HepG2 (cell line): ENCODE results near the gene NINJ2. TPM values are rescaled to one million over a fixed set of nuclear protein-coding genes. Genes with fewer than 3 reads are reported as not detected.

Source experiments
- HDAC1 ChIP-seq: sonication (generic); formaldehyde crosslinking; IDR thresholded peaks from 2 replicates; pipeline ENCODE4 v1.5.1; 2020; ENCODE audit warnings: mild to moderate bottlenecking, missing genetic modification reagents
- MED13 ChIP-seq: sonication (generic); formaldehyde crosslinking; IDR thresholded peaks from 2 replicates; pipeline ENCODE4 v1.5.0; 2020; ENCODE audit warnings: missing genetic modification reagents
- NFE2L1 ChIP-seq: sonication (generic); formaldehyde crosslinking; IDR thresholded peaks from 2 replicates; pipeline ENCODE4 v1.4.0; 2020; ENCODE audit warnings: missing genetic modification reagents, mild to moderate bottlenecking, borderline replicate concordance
- PCBP2 ChIP-seq: fragments of 200-400 bp; formaldehyde crosslinking; optimal IDR thresholded peaks from 2 replicates; pipeline ENCODE3; 2018; ENCODE audit warnings: low read length, low read depth; ENCODE audit not compliant: poor library complexity, severe bottlenecking
- TBX2 ChIP-seq: sonication (generic); formaldehyde crosslinking; IDR thresholded peaks from 2 replicates; pipeline ENCODE4 v1.5.0; 2020; ENCODE audit warnings: missing genetic modification reagents, mild to moderate bottlenecking, borderline replicate concordance
- YEATS4 ChIP-seq: sonication (generic); formaldehyde crosslinking; IDR thresholded peaks from 2 replicates; pipeline ENCODE4 v1.4.0; 2020; ENCODE audit warnings: missing genetic modification reagents, borderline replicate concordance
- ZNF34 ChIP-seq: sonication (generic); formaldehyde crosslinking; IDR thresholded peaks from 2 replicates; pipeline ENCODE4 v1.4.0; 2020; ENCODE audit warnings: mild to moderate bottlenecking, missing genetic modification reagents, borderline replicate concordance
- ZNF577 ChIP-seq: sonication (generic); formaldehyde crosslinking; IDR thresholded peaks from 2 replicates; pipeline ENCODE4 v1.4.0; 2020; ENCODE audit warnings: mild to moderate bottlenecking, low read depth, missing genetic modification reagents, borderline replicate concordance
- ZNF792 ChIP-seq: IDR thresholded peaks from 2 replicates; pipeline ENCODE4 v1.6.1; 2016
- polyA plus RNA-seq, 8 experiments: library from polyadenylated mRNA; depleted of rRNA in 3 of 8; stranded (reverse) in 7 of 8; unstranded in 1 of 8; fragments of >200 nt; fragmentation: Illumina TruSeq in 4 of 8; extraction: Trizol in 4 of 8; gene quantifications; 2 replicates each; pipeline versions ENCODE4 v1.2.1 to v1.2.3, GENCODE V29; 2011 to 2016; ENCODE audit warnings: low read depth in 4 of 8, missing spikeins in 1 of 8, mixed read lengths in 1 of 8; ENCODE audit not compliant: insufficient read depth in 1 of 8
- total RNA-seq, 5 experiments: library from RNA; depleted of rRNA; stranded (reverse); fragments of >200 nt; fragmentation: Illumina TruSeq; extraction: Trizol; gene quantifications; 2 replicates each; pipeline ENCODE4 v1.2.3, GENCODE V29; 2016; ENCODE audit warnings: low read depth in 1 of 5
- TF ChIP-seq, protein P1 (sequence below): sonication (generic); formaldehyde crosslinking; IDR thresholded peaks from 2 replicates; pipeline ENCODE4 v1.8.0; 2022; ENCODE audit warnings: mild to moderate bottlenecking, missing genetic modification reagents
- TF ChIP-seq, protein P2 (sequence below): sonication (generic); formaldehyde crosslinking; IDR thresholded peaks from 2 replicates; pipeline ENCODE4 v1.8.0; 2022; ENCODE audit warnings: missing genetic modification reagents, mild to moderate bottlenecking, borderline replicate concordance
- TF ChIP-seq, protein P3 (sequence below): sonication (generic); formaldehyde crosslinking; IDR thresholded peaks from 2 replicates; pipeline ENCODE4 v1.8.1; 2022; ENCODE audit warnings: mild to moderate bottlenecking, missing genetic modification reagents
- TF ChIP-seq, protein P4 (sequence below): sonication (generic); formaldehyde crosslinking; IDR thresholded peaks from 2 replicates; pipeline ENCODE4 v1.5.1; 2020; ENCODE audit warnings: missing genetic modification reagents, mild to moderate bottlenecking, borderline replicate concordance
- TF ChIP-seq, protein P5 (sequence below): sonication (generic); formaldehyde crosslinking; IDR thresholded peaks from 2 replicates; pipeline ENCODE4 v1.4.0; 2020; ENCODE audit warnings: missing genetic modification reagents, borderline replicate concordance

The NINJ2 gene
- total and polyA plus RNA-seq, 2 of the 13 experiments (the other 11 are each of a cell fraction or from before 2014, with no cell fraction given), result 0.62 to 3.8 TPM

DNA sequence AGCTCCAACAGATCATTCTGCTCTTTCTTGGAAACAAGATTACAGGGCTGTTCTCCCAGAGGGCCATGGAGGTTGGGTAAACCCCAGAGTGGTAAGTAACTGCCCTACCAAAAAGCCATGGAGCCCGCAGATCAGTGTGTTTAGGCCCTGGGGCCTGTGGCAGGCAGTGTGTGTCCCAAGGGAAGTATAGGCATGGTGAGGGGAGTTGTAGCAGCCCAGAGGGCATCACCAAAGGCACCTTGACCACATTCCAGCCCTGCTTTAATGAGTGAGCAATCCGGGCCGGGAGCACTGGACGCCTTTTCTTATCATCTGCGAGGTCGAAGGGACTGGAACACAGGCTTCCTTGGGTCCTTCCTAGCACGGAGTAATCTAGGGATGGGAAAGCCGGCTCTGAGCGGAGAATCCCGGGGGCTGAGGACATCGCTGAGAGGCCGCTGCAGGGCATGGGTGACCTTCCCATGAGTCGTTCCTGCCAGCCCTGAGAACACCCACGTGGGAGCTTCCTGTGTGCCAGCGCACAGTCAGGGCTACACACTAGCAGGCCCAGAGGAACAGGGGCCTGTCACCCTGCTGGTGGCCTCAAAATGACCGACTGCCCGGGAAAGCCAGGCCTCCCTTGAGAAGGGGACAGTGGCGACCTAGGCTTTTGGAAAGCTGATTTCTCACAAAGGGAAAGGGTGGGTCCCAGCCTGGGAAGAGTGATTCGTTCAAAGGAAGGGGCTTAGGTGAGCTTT is 91.3 kb downstream of the NINJ2 start (continued):
- TF ChIP-seq, protein P1, sequence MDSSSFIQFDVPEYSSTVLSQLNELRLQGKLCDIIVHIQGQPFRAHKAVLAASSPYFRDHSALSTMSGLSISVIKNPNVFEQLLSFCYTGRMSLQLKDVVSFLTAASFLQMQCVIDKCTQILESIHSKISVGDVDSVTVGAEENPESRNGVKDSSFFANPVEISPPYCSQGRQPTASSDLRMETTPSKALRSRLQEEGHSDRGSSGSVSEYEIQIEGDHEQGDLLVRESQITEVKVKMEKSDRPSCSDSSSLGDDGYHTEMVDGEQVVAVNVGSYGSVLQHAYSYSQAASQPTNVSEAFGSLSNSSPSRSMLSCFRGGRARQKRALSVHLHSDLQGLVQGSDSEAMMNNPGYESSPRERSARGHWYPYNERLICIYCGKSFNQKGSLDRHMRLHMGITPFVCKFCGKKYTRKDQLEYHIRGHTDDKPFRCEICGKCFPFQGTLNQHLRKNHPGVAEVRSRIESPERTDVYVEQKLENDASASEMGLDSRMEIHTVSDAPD (CRISPR knock-in tag), result 0 out of 2 replicates have a peak, but pooled peaks have one; percentile 40
- TF ChIP-seq, protein P2, sequence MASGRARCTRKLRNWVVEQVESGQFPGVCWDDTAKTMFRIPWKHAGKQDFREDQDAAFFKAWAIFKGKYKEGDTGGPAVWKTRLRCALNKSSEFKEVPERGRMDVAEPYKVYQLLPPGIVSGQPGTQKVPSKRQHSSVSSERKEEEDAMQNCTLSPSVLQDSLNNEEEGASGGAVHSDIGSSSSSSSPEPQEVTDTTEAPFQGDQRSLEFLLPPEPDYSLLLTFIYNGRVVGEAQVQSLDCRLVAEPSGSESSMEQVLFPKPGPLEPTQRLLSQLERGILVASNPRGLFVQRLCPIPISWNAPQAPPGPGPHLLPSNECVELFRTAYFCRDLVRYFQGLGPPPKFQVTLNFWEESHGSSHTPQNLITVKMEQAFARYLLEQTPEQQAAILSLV (CRISPR knock-in tag), result no peak
- TF ChIP-seq HDAC1 (no peak), PCBP2 (no peak), YEATS4 (CRISPR knock-in tag) (peak; percentile 23; the same call in 1 of the 2 replicates), TBX2 (CRISPR knock-in tag) (no peak), ZNF34 (no peak), MED13 (CRISPR knock-in tag) (no peak), ZNF792 (CRISPR knock-in tag) (no peak; the same call in 1 of the 2 replicates), NFE2L1 (0 out of 2 replicates have a peak, but pooled peaks have one; percentile 39), ZNF577 (CRISPR knock-in tag) (no peak)
- TF ChIP-seq, protein P3, sequence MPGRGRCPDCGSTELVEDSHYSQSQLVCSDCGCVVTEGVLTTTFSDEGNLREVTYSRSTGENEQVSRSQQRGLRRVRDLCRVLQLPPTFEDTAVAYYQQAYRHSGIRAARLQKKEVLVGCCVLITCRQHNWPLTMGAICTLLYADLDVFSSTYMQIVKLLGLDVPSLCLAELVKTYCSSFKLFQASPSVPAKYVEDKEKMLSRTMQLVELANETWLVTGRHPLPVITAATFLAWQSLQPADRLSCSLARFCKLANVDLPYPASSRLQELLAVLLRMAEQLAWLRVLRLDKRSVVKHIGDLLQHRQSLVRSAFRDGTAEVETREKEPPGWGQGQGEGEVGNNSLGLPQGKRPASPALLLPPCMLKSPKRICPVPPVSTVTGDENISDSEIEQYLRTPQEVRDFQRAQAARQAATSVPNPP (CRISPR knock-in tag), result no peak
- TF ChIP-seq, protein P4, sequence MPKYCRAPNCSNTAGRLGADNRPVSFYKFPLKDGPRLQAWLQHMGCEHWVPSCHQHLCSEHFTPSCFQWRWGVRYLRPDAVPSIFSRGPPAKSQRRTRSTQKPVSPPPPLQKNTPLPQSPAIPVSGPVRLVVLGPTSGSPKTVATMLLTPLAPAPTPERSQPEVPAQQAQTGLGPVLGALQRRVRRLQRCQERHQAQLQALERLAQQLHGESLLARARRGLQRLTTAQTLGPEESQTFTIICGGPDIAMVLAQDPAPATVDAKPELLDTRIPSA (CRISPR knock-in tag), result no peak
- TF ChIP-seq, protein P5, sequence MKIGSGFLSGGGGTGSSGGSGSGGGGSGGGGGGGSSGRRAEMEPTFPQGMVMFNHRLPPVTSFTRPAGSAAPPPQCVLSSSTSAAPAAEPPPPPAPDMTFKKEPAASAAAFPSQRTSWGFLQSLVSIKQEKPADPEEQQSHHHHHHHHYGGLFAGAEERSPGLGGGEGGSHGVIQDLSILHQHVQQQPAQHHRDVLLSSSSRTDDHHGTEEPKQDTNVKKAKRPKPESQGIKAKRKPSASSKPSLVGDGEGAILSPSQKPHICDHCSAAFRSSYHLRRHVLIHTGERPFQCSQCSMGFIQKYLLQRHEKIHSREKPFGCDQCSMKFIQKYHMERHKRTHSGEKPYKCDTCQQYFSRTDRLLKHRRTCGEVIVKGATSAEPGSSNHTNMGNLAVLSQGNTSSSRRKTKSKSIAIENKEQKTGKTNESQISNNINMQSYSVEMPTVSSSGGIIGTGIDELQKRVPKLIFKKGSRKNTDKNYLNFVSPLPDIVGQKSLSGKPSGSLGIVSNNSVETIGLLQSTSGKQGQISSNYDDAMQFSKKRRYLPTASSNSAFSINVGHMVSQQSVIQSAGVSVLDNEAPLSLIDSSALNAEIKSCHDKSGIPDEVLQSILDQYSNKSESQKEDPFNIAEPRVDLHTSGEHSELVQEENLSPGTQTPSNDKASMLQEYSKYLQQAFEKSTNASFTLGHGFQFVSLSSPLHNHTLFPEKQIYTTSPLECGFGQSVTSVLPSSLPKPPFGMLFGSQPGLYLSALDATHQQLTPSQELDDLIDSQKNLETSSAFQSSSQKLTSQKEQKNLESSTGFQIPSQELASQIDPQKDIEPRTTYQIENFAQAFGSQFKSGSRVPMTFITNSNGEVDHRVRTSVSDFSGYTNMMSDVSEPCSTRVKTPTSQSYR (CRISPR knock-in tag), result no peak
